HG03135 (cell line): ENCODE results near the gene VIPR2.
"Not testable (repeated sequence)": the region's sequence is repeated elsewhere in the genome, so short reads cannot be mapped to it uniquely, and the experiment has no call there.

ENCODE experiments used
- ATAC-seq: cut with Tn5 transposase; IDR thresholded peaks from one replicate; pipeline ENCODE4 v1.9.1; 2021; ENCODE audit warnings: mild to moderate bottlenecking, moderate library complexity; ENCODE audit not compliant: unreplicated experiment

The VIPR2 gene

GRCh38 chr7:159144758-159145489, at the start of gene VIPR2:
Gene VIPR2, minus strand, starts transcription at chr7:159144867. Its CDS starts 96 bp downstream, at chr7:159144771.
- no peak for ATAC-seq

GRCh38 chr7:159193543-159194090, 49.0 kb upstream of the VIPR2 start:
- no peak for ATAC-seq

- ATAC-seq: no peak
Measured at GRCh38 chr7:159192725-159193453, 48.2 kb upstream of the VIPR2 start.

- ATAC-seq: no peak
Measured at GRCh38 chr7:159192013-159192412, 47.3 kb upstream of the VIPR2 start.

- no peak for ATAC-seq
Measured at GRCh38 chr7:159191236-159191635, 46.6 kb upstream of the VIPR2 start.

GRCh38 chr7:159188011-159188410, 43.3 kb upstream of the VIPR2 start:
- no peak for ATAC-seq

GRCh38 chr7:159179241-159179640, 34.6 kb upstream of the VIPR2 start:
- ATAC-seq: no peak

- no peak for ATAC-seq
Measured at GRCh38 chr7:159177284-159177953, 32.8 kb upstream of the VIPR2 start.

GRCh38 chr7:159175792-159176191, 31.1 kb upstream of the VIPR2 start:
- no peak for ATAC-seq

- ATAC-seq: not testable (repeated sequence)
Measured at GRCh38 chr7:159175100-159175499, 30.4 kb upstream of the VIPR2 start.

GRCh38 chr7:159172400-159172799, 27.7 kb upstream of the VIPR2 start:
- ATAC-seq: no peak

GRCh38 chr7:159169391-159169790, 24.7 kb upstream of the VIPR2 start:
- no peak for ATAC-seq

GRCh38 chr7:159167139-159167538, 22.5 kb upstream of the VIPR2 start:
- ATAC-seq: no peak

- ATAC-seq: no peak
Measured at GRCh38 chr7:159166530-159166929, 21.9 kb upstream of the VIPR2 start.

GRCh38 chr7:159165352-159165751, 20.7 kb upstream of the VIPR2 start:
- ATAC-seq: no peak

- ATAC-seq: not testable (repeated sequence)
Measured at GRCh38 chr7:159163703-159164301, 19.1 kb upstream of the VIPR2 start.

GRCh38 chr7:159162050-159162626, 17.5 kb upstream of the VIPR2 start:
- not testable (repeated sequence) for ATAC-seq

- no peak for ATAC-seq
Measured at GRCh38 chr7:159160450-159160849, 15.8 kb upstream of the VIPR2 start.

GRCh38 chr7:159159731-159160130, 15.1 kb upstream of the VIPR2 start:
- ATAC-seq: no peak

GRCh38 chr7:159158888-159159405, 14.3 kb upstream of the VIPR2 start:
- no peak for ATAC-seq
